ENCODE results near the gene PGM1. TPM values are rescaled to one million over a fixed set of nuclear protein-coding genes. Genes with fewer than 3 reads are reported as not detected.

PGM1 gene
- total RNA-seq, 3 donors from 2014 or later (not counting 1 experiment from before 2014, with no cell fraction given) = 23.5 to 31.4 (median 23.7) TPM

GRCh38 chr1:63662056-63662836, 69.0 kb downstream of the PGM1 start:
- no peaks in the 10 kb centered on the region for H3K4me1 ChIP-seq (ENCODE audit: control insufficient read depth, insufficient read depth, low read length)
- peaks cover 9% of the 10 kb centered on the region for H3K36me3 ChIP-seq (ENCODE audit: control insufficient read depth, insufficient read depth, low read length)
- ATAC-seq (no peak), DNase-seq (no peak)
- H3K36me3 Mint-ChIP-seq = peaks cover 8% of the 10 kb centered on the region
- no peaks in the 10 kb centered on the region for H3K9me3 Mint-ChIP-seq
- WGBS (ENCODE audit: insufficient coverage) = 83% methylated on average over 8 of the region's 10 CpGs
- peaks cover 0 to 29% of the 10 kb centered on the region in 2 donors for H3K4me1 Mint-ChIP-seq
- H3K27ac ChIP-seq (ENCODE audit: low read length) = no peak overlapping the region
- H3K27me3 ChIP-seq (ENCODE audit: control insufficient read depth, insufficient read depth, low read length) = no peaks in the 10 kb centered on the region
- H3K27me3 Mint-ChIP-seq (ENCODE audit: low read depth in 2 of 2) = no peaks in the 10 kb centered on the region
- no peak for TF ChIP-seq CTCF (IDR thresholded peaks at IDR 0.05)
- intact Hi-C loops (cut with micrococcal nuclease) = no loop called here
- H3K9me3 ChIP-seq (ENCODE audit: control insufficient read depth, insufficient read depth, low read length) = no peaks in the 10 kb centered on the region
- no peak overlapping the region for H3K4me3 ChIP-seq (ENCODE audit: low read length)
- no peak overlapping the region for H3K27ac Mint-ChIP-seq
- H3K4me3 Mint-ChIP-seq = no peak overlapping the region

GRCh38 chr1:63662841-63663240, 69.6 kb downstream of the PGM1 start:
- Histone ChIP-seq H3K9me3 (ENCODE audit: control insufficient read depth, insufficient read depth, low read length) (no peaks in the 10 kb centered on the region), H3K27me3 (ENCODE audit: control insufficient read depth, insufficient read depth, low read length) (no peaks in the 10 kb centered on the region), H3K36me3 (ENCODE audit: control insufficient read depth, insufficient read depth, low read length) (peaks cover 6% of the 10 kb centered on the region), H3K4me1 (ENCODE audit: control insufficient read depth, insufficient read depth, low read length) (no peaks in the 10 kb centered on the region), H3K27ac (ENCODE audit: low read length) (no peak overlapping the region), H3K4me3 (ENCODE audit: low read length) (no peak overlapping the region)
- WGBS (ENCODE audit: insufficient coverage) = 96% methylated on average over 4 of the region's 4 CpGs
- no peaks in the 10 kb centered on the region for H3K9me3 Mint-ChIP-seq
- H3K36me3 Mint-ChIP-seq = peaks cover 8% of the 10 kb centered on the region
- no peak for TF ChIP-seq CTCF (IDR thresholded peaks at IDR 0.05)
- peaks cover 0 to 29% of the 10 kb centered on the region in 2 donors for H3K4me1 Mint-ChIP-seq
- intact Hi-C loops (cut with micrococcal nuclease) = no loop called here
- H3K27ac Mint-ChIP-seq = no peak overlapping the region
- DNase-seq (no peak), ATAC-seq (no peak)
- no peaks in the 10 kb centered on the region for H3K27me3 Mint-ChIP-seq (ENCODE audit: low read depth in 2 of 2)
- H3K4me3 Mint-ChIP-seq = no peak overlapping the region

- DNase-seq = no peak
- intact Hi-C loops (cut with micrococcal nuclease) = no loop called here
- WGBS (ENCODE audit: insufficient coverage) = 94% methylated on average over 3 of the region's 3 CpGs
- Histone ChIP-seq H3K4me3 (ENCODE audit: low read length) (no peak overlapping the region), H3K27ac (ENCODE audit: low read length) (no peak overlapping the region), H3K36me3 (ENCODE audit: control insufficient read depth, insufficient read depth, low read length) (peaks cover 6% of the 10 kb centered on the region), H3K4me1 (ENCODE audit: control insufficient read depth, insufficient read depth, low read length) (no peaks in the 10 kb centered on the region), H3K27me3 (ENCODE audit: control insufficient read depth, insufficient read depth, low read length) (no peaks in the 10 kb centered on the region), H3K9me3 (ENCODE audit: control insufficient read depth, insufficient read depth, low read length) (no peaks in the 10 kb centered on the region)
- peaks cover 0 to 29% of the 10 kb centered on the region in 2 donors for H3K4me1 Mint-ChIP-seq
- peaks cover 8% of the 10 kb centered on the region for H3K36me3 Mint-ChIP-seq
- H3K27me3 Mint-ChIP-seq (ENCODE audit: low read depth in 2 of 2) = no peaks in the 10 kb centered on the region
- no peak for ATAC-seq
- H3K4me3 Mint-ChIP-seq = no peak overlapping the region
- H3K9me3 Mint-ChIP-seq = no peaks in the 10 kb centered on the region
- no peak overlapping the region for H3K27ac Mint-ChIP-seq
- no peak for TF ChIP-seq CTCF (IDR thresholded peaks at IDR 0.05)
Measured at GRCh38 chr1:63663301-63663700, 70.1 kb downstream of the PGM1 start.

- Histone ChIP-seq H3K27me3 (ENCODE audit: control insufficient read depth, insufficient read depth, low read length) (no peaks in the 10 kb centered on the region), H3K4me3 (ENCODE audit: low read length) (no peak overlapping the region), H3K27ac (ENCODE audit: low read length) (no peak overlapping the region), H3K4me1 (ENCODE audit: control insufficient read depth, insufficient read depth, low read length) (no peaks in the 10 kb centered on the region), H3K9me3 (ENCODE audit: control insufficient read depth, insufficient read depth, low read length) (no peaks in the 10 kb centered on the region), H3K36me3 (ENCODE audit: control insufficient read depth, insufficient read depth, low read length) (peaks cover 6% of the 10 kb centered on the region)
- Mint-ChIP-seq H3K4me3 (no peak overlapping the region), H3K27ac (no peak overlapping the region), H3K36me3 (peaks cover 2% of the 10 kb centered on the region), H3K4me1 (peaks cover 0 to 27% of the 10 kb centered on the region in 2 donors), H3K27me3 (ENCODE audit: low read depth in 2 of 2) (no peaks in the 10 kb centered on the region), H3K9me3 (no peaks in the 10 kb centered on the region)
- 94% methylated on average over 4 of the region's 5 CpGs for WGBS (ENCODE audit: insufficient coverage)
- DNase-seq (no peak), ATAC-seq (no peak)
- intact Hi-C loops (cut with micrococcal nuclease) = no loop called here
- no peak for TF ChIP-seq CTCF (IDR thresholded peaks at IDR 0.05)
Measured at GRCh38 chr1:63663873-63664272, 70.7 kb downstream of the PGM1 start.
